Adipocyte (in vitro differentiated cells): ENCODE measurements around the gene CFAP61.
"Not testable (repeated sequence)": the region's sequence is repeated elsewhere in the genome, so short reads cannot be mapped to it uniquely, and the experiment has no call there.

ENCODE experiments used
- DNase-seq: peaks from one replicate; pipeline ENCODE4 v3.0.0-alpha.2; 2015; ENCODE audit warnings: low read depth
- H3K27me3 ChIP-seq: replicated peaks from 2 replicates; pipeline ENCODE4 v1.7.0; 2013; ENCODE audit warnings: mild to moderate bottlenecking, low read length, moderate library complexity; ENCODE audit not compliant: control insufficient read depth, insufficient read depth
- H3K36me3 ChIP-seq: 2 replicates; pipeline ENCODE4 v1.7.0; 2013; ENCODE audit warnings: low read length, mild to moderate bottlenecking, moderate library complexity; ENCODE audit not compliant: control insufficient read depth, insufficient read depth, severe bottlenecking
- H3K4me1 ChIP-seq: 2 replicates; pipeline ENCODE4 v1.7.0; 2013; ENCODE audit warnings: mild to moderate bottlenecking, low read length, moderate library complexity; ENCODE audit not compliant: control insufficient read depth, insufficient read depth
- H3K4me3 ChIP-seq: 2 replicates; pipeline ENCODE4 v1.7.0; 2013; ENCODE audit warnings: mild to moderate bottlenecking, low read length, moderate library complexity
- H3K9ac ChIP-seq: 2 replicates; pipeline ENCODE4 v1.7.0; 2013; ENCODE audit warnings: mild to moderate bottlenecking, low read length, moderate library complexity
- H3K9me3 ChIP-seq: 2 replicates; pipeline ENCODE4 v1.7.0; 2013; ENCODE audit warnings: mild to moderate bottlenecking, low read length, moderate library complexity; ENCODE audit not compliant: control insufficient read depth

CFAP61 gene

DNA sequence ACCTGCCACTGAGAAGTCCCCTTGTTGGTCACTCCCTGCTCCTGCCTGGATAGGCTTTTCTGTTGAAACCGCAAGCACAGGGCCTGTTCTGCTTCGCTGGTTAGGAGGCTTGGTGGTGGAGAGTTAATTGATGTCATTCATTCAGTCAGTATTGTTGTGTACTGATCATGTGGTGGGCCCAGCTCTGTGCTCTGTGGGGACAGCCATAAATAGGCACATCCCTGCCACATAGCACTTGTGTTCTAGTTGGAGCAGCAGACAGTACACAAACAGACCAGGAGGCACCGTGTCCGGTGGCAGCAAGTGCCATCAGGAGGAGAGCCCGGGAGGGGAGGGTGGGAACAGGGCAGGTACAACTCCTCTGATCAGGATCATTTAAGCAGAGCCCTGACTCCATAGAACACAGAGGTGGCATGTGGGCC, 160.4 kb downstream of the CFAP61 start:
- no peaks in the 10 kb centered on the region for H3K36me3 ChIP-seq
- H3K27me3 ChIP-seq, result peaks cover 30% of the 10 kb centered on the region
- no peak overlapping the region for H3K4me3 ChIP-seq
- no peak for DNase-seq
- peaks cover 2% of the 10 kb centered on the region for H3K9me3 ChIP-seq
- peaks cover 3% of the 10 kb centered on the region for H3K4me1 ChIP-seq
- H3K9ac ChIP-seq, result no peak overlapping the region

DNA sequence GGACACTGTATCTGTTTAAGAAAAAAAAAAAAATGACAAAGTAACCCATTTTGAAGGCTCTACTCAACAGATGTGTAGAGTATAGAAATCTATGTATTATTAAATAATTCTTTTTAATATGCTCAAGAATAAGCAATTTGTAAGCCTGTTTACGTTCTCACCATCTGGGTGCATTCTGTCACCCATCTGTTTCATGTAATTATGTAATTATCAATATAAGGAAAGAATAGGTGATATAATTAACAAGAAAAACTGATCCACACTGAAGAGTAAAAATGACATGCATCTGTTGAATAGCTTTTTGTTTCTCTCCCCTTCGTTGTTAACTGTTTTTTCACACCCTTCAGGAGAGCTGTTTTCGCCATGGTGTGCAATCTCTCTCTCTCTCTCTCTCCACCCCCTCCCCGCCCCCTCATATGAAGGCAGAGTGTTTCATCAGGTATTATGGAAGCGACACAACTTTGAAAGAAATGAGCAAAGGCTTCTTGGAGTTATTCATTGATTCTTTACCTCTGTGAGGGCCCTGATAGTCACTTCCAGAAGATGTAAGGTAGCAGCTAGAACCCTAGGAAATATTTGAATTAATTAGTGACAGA, 161.3 kb downstream of the CFAP61 start:
- Histone ChIP-seq H3K9me3 (peaks cover 8% of the 10 kb centered on the region), H3K4me1 (peaks cover 3% of the 10 kb centered on the region)
- no peak for DNase-seq

DNA sequence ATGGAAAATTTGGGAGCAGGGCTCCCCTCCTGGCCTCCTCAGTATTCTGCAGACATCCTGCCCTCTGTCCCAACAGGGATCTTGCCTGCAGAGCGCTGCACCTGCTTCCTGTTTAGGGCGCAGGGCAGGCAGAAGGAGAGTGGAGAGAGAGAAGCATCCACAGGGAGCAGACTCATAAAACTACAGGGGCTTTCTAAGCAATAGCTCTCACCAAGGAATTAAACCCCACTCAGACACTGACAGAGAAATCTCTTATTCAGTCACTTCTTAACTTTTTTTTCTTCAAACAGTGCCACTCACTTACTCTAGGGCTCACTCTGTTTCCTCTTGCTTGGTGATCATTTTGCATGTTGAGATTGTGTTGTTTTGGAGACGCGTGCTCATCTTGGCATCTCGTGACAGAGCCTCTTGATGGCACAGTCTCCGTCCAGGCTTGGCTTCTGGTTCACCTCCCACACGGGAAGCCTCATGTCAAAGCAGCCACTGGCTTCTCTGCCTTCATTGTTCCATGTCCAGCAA, 162.5 kb downstream of the CFAP61 start:
- H3K36me3 ChIP-seq, result no peaks in the 10 kb centered on the region
- peaks cover 16% of the 10 kb centered on the region for H3K9me3 ChIP-seq
- H3K4me1 ChIP-seq, result peaks cover 3% of the 10 kb centered on the region
- peaks cover 31% of the 10 kb centered on the region for H3K27me3 ChIP-seq
- H3K4me3 ChIP-seq, result no peak overlapping the region
- no peak overlapping the region for H3K9ac ChIP-seq
- DNase-seq, result no peak

More for the DNA sequence above, 161.3 kb downstream of the CFAP61 start:
- Histone ChIP-seq H3K27me3 (peaks cover 32% of the 10 kb centered on the region), H3K4me3 (no peak overlapping the region), H3K9ac (no peak overlapping the region), H3K36me3 (no peaks in the 10 kb centered on the region)

DNA sequence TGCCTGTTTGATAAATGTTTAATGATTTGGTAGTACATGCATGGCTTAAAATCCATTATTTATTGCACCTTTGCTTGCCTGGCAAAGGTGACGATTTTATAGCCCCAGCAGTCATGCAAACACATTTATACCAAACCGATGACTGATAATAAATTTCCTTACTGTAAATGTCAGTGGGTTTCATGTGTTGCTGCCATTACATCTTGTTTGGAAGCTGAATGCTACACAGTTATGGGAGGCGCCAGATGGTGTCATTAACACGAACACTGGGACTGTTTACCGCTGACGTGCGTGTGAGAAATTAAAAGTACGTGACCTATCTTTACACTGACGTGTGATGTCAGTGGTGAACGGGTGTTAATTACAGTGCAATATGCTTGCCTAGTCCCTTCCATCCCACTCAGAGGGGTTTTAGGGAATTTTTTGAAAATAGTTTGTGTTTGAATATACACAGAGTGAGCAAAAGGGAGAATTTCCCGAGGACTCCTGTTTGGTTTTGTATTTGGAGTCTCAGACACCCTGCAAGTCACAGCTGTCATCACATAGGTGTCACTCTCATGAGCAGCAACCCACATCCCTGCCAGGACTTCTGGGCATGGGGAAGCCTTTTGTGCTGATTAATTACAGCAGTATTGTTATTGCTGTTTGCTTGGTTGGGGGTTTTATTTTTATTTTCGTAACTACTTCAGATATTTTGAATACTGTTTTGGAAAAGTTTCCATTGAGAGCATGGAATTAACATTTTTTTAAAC, 163.8 kb downstream of the CFAP61 start:
- Histone ChIP-seq H3K4me1 (peaks cover 3% of the 10 kb centered on the region), H3K27me3 (peaks cover 27% of the 10 kb centered on the region), H3K9me3 (peaks cover 16% of the 10 kb centered on the region), H3K4me3 (no peak overlapping the region), H3K9ac (no peak overlapping the region), H3K36me3 (no peaks in the 10 kb centered on the region)
- no peak for DNase-seq

DNA sequence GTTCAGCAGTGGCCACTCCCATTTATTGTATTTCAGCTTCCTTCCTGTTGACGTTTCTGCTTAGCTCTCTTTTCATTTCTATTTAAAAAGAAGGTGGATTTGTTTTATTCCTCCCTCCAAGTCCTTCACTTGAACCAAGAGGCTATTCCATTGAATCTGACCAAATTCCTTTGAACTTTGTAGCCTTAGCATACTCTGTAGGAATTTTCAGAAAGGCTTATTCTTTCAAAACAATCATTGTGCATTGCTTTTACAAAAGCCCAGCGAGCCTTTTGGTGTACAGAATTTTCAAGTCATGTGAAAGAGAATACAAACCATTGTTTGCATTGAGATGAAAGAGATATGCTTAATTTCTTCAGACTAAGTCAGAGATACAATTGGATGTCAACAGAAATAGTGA, 164.6 kb downstream of the CFAP61 start:
- no peak overlapping the region for H3K4me3 ChIP-seq
- no peak for DNase-seq
- H3K9ac ChIP-seq, result no peak overlapping the region
- peaks cover 27% of the 10 kb centered on the region for H3K27me3 ChIP-seq
- peaks cover 16% of the 10 kb centered on the region for H3K9me3 ChIP-seq
- H3K4me1 ChIP-seq, result peaks cover 3% of the 10 kb centered on the region
- H3K36me3 ChIP-seq, result no peaks in the 10 kb centered on the region

DNA sequence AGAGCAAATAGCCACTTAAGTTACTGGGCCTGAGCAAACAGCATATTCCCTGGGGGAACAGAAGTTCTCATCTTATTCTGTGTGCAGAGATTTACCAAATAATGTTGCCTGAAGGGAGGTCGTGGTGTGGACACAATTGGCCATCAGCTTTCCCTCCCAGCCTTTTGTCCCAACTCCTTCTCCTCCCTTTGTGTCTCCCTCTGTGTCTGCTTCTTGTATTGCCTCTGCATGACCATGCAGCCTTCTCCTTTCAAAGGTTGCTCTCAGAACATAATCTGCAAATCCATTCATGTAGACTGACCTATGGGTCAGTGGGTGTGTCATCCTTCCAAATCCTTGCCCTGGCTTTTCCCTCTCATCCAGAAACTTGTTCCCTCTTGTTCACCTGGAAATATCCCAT, 165.3 kb downstream of the CFAP61 start:
- Histone ChIP-seq H3K27me3 (peaks cover 27% of the 10 kb centered on the region), H3K36me3 (no peaks in the 10 kb centered on the region), H3K4me1 (peaks cover 3% of the 10 kb centered on the region), H3K4me3 (no peak overlapping the region), H3K9me3 (peaks cover 16% of the 10 kb centered on the region), H3K9ac (no peak overlapping the region)
- no peak for DNase-seq

DNA sequence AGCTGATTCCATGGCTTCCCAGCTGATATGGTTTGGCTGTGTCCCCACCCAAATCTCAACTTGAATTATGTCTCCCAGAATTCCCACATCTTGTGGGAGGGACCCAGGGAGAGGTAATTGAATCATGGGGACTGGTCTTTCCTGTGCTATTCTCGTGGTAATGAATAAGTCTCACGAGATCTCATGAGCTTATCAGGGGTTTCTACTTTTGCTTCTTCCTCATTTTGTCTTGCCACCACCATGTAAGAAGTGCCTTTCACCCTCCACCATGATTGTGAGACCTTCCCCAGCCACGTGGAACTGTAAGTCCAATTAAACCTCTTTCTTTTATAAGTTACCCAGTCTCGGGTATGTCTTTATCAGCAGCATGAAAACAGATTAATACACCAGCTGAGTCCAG, 165.8 kb downstream of the CFAP61 start:
- DNase-seq, result not testable (repeated sequence)

DNA sequence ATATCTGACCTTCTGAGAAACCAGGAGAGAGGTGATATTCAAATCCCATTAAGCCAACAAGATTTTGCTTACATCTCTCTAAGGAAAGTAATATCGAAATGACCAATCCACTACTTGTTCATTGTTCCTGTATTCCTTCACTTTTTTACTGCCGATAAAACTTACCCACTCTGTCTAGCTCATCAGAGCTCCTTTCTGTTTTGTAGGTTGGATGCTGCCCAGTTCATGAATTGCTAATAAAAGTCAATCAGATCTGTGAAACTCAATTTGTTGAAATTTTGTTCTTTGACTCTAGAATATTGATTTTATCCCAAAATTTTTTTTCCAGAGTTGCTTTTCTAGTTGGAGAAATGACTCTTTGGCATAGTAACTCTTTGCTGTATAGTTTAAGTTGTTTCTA, 166.7 kb downstream of the CFAP61 start:
- Histone ChIP-seq H3K9ac (no peak overlapping the region), H3K4me3 (no peak overlapping the region), H3K9me3 (peaks cover 16% of the 10 kb centered on the region), H3K4me1 (no peaks in the 10 kb centered on the region), H3K36me3 (no peaks in the 10 kb centered on the region), H3K27me3 (peaks cover 23% of the 10 kb centered on the region)
- DNase-seq, result no peak

More for the DNA sequence above, 165.8 kb downstream of the CFAP61 start:
- Histone ChIP-seq H3K9me3 (peaks cover 16% of the 10 kb centered on the region), H3K27me3 (peaks cover 27% of the 10 kb centered on the region)
- H3K36me3 ChIP-seq, H3K4me3 ChIP-seq, H3K9ac ChIP-seq, H3K4me1 ChIP-seq: not testable (repeated sequence)

DNA sequence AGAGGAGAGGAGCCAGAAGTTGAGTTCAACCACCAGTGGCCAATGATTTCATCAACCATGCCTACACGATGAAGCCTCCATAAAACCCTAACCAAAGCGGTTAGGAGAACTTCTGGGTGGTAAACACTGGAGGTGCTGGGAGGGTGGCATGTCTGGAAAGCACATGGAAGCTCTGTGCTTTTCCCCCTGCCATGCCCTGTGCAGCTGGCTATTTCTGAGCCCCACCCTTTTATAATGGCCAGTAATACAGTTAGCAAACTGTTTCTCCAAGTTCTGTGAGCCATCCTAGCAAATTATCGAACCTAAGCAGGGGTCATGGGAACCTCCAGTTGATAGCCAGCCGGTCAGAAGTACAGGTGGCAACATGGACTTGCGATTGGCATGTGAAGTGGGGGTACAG, 167.8 kb downstream of the CFAP61 start:
- no peak for DNase-seq
- Histone ChIP-seq H3K27me3 (peaks cover 14% of the 10 kb centered on the region), H3K9ac (no peak overlapping the region), H3K4me3 (no peak overlapping the region), H3K36me3 (no peaks in the 10 kb centered on the region), H3K4me1 (no peaks in the 10 kb centered on the region), H3K9me3 (peaks cover 16% of the 10 kb centered on the region)

DNA sequence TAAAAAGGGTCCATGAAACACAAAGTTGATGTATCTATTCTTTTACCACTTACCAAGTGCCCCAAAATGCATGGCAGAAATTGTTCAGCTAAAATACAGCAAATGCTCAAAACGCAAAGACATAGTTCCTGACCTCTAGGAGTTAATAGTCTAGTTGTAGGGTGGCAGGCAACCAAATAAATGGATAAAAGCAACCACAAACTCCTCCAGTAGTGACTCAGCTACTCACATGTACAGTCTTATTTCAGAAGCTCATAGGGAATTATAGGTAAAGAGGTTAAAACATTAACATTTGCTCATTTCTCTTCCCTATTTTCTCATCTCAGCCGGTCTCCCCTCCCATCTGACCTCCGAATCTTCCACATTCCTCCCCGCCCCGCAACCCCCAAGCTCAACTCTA, 171.6 kb downstream of the CFAP61 start:
- H3K4me1 ChIP-seq, result no peaks in the 10 kb centered on the region
- H3K9ac ChIP-seq, result no peak overlapping the region
- no peak for DNase-seq
- H3K4me3 ChIP-seq, result no peak overlapping the region
- no peaks in the 10 kb centered on the region for H3K36me3 ChIP-seq
- peaks cover 19% of the 10 kb centered on the region for H3K9me3 ChIP-seq
- no peaks in the 10 kb centered on the region for H3K27me3 ChIP-seq

DNA sequence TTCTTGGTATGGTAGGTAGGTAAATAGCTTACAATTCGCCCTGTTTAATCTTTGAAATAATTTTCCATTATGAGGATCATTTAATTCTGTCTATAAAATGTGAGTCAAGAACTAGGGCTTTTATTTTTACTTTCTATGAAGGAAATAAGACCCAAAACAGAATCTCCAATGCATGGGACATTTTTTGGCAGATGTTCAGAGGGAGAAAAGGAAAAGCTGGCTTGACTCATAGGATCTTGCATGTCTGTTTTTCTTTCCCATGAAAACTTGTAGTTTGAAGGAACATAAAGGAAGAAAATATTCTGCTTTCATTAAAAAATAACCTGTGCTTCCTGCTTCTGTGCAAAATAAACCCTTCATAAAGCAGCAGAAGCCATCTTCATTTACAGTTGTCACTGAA, 172.5 kb downstream of the CFAP61 start:
- H3K4me3 ChIP-seq, result no peak overlapping the region
- no peaks in the 10 kb centered on the region for H3K27me3 ChIP-seq
- H3K9me3 ChIP-seq, result peaks cover 16% of the 10 kb centered on the region
- H3K4me1 ChIP-seq, result no peaks in the 10 kb centered on the region
- no peak overlapping the region for H3K9ac ChIP-seq
- no peaks in the 10 kb centered on the region for H3K36me3 ChIP-seq
- no peak for DNase-seq
